Fibroblast of the conjunctiva (primary cell): ENCODE data around the gene KCNK4.

ENCODE experiments used
- DNase-seq: peaks from one replicate; pipeline ENCODE4 v3.0.0-alpha.2; 2010; ENCODE audit warnings: low read depth

KCNK4 gene

GRCh38 chr11:64349025-64349387, 57.9 kb downstream of the KCNK4 start:
- DNase-seq, result no peak

DNA sequence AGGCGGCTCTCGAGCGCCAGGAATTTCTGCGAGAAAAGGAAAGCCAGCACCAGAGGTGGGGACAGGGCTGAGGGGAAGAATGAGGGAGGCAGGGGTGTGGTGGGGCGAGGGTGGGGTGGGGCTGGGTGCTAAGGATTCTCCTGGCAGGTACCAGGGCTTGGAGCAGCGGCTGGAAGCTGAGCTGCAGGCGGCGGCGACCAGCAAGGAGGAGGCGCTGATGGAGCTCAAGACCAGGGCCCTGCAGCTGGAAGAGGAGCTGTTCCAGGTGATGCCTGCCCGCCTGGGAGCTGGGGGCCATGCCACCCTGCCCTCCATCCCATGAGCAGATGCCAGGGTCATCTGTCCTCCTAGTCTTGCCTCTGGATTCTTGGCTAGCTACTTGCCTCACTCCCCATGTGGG, 58.3 kb downstream of the KCNK4 start:
- no peak for DNase-seq
